Ectodermal cell (in vitro differentiated cells): ENCODE results near the gene NPPC.
"Not testable (repeated sequence)": the region's sequence is repeated elsewhere in the genome, so short reads cannot be mapped to it uniquely, and the experiment has no call there.

Experiments
- H3K27ac ChIP-seq: 2 replicates; pipeline ENCODE4 v1.7.0; 2013; ENCODE audit warnings: mild to moderate bottlenecking, low read depth, low read length; ENCODE audit not compliant: insufficient read depth, poor library complexity, severe bottlenecking
- H3K27me3 ChIP-seq: 2 replicates; pipeline ENCODE4 v1.7.0; 2013; ENCODE audit warnings: mild to moderate bottlenecking, low read length; ENCODE audit not compliant: insufficient read depth, control insufficient read depth, poor library complexity, severe bottlenecking
- H3K36me3 ChIP-seq: one replicate; pipeline ENCODE4 v1.7.0; 2013; ENCODE audit warnings: low read length; ENCODE audit not compliant: control insufficient read depth, insufficient read depth
- H3K4me1 ChIP-seq: one replicate; pipeline ENCODE4 v1.7.0; 2013; ENCODE audit warnings: low read length; ENCODE audit not compliant: control insufficient read depth, insufficient read depth
- H3K4me3 ChIP-seq: 2 replicates; pipeline ENCODE4 v1.7.0; 2013; ENCODE audit warnings: low read depth, low read length, control low read depth; ENCODE audit not compliant: insufficient read depth
- H3K9me3 ChIP-seq: 2 replicates; pipeline ENCODE4 v1.7.0; 2013; ENCODE audit warnings: mild to moderate bottlenecking, low read length, moderate library complexity; ENCODE audit not compliant: control insufficient read depth
- WGBS, 2 experiments: methylation state at CpG; one replicate each; pipeline ENCODE4 v1.1.7; 2013; ENCODE audit warnings: missing lambda C conversion rate in 2 of 2; 5-methylcytosine and 5-hydroxymethylcytosine counted together

NPPC gene

GRCh38 chr2:231955758-231956472, 29.7 kb upstream of the NPPC start:
- no peaks in the 10 kb centered on the region for H3K27me3 ChIP-seq
- no peak overlapping the region for H3K27ac ChIP-seq
- H3K4me1 ChIP-seq, result peaks cover 9% of the 10 kb centered on the region
- WGBS, 2 experiments, result 85 to 92% methylated on average over 8 of the region's 8 CpGs
- H3K4me3 ChIP-seq, result no peak overlapping the region
- no peaks in the 10 kb centered on the region for H3K9me3 ChIP-seq
- no peaks in the 10 kb centered on the region for H3K36me3 ChIP-seq

GRCh38 chr2:231951452-231952035, 25.3 kb upstream of the NPPC start:
- 91% methylated on average over 1 of the region's 2 CpGs; no CpG with 5 or more reads in 1 of the 2 experiments for WGBS, 2 experiments
- Histone ChIP-seq H3K36me3 (no peaks in the 10 kb centered on the region), H3K27ac (no peak overlapping the region), H3K4me1 (peaks cover 4% of the 10 kb centered on the region), H3K4me3 (no peak overlapping the region), H3K9me3 (no peaks in the 10 kb centered on the region), H3K27me3 (no peaks in the 10 kb centered on the region)

- H3K27me3 ChIP-seq, result no peaks in the 10 kb centered on the region
- H3K9me3 ChIP-seq, result no peaks in the 10 kb centered on the region
- no peak overlapping the region for H3K4me3 ChIP-seq
- no peaks in the 10 kb centered on the region for H3K4me1 ChIP-seq
- no peak overlapping the region for H3K27ac ChIP-seq
- WGBS, 2 experiments, result 93 to 94% methylated on average over 7 of the region's 7 CpGs
- H3K36me3 ChIP-seq, result no peaks in the 10 kb centered on the region
These were observed 21.5 kb upstream of the NPPC start for GRCh38 chr2:231947694-231948093.

GRCh38 chr2:231947112-231947511, 20.9 kb upstream of the NPPC start:
- not testable (repeated sequence) for H3K4me3 ChIP-seq, H3K27ac ChIP-seq, H3K36me3 ChIP-seq, H3K27me3 ChIP-seq, H3K9me3 ChIP-seq, H3K4me1 ChIP-seq
- 92 to 93% methylated on average over 11 of the region's 11 CpGs for WGBS, 2 experiments

GRCh38 chr2:231946241-231946814, 20.1 kb upstream of the NPPC start:
- Histone ChIP-seq H3K9me3 (no peaks in the 10 kb centered on the region), H3K27ac (no peak overlapping the region), H3K4me3 (no peak overlapping the region), H3K4me1 (no peaks in the 10 kb centered on the region), H3K27me3 (no peaks in the 10 kb centered on the region), H3K36me3 (no peaks in the 10 kb centered on the region)
- WGBS, 2 experiments, result 92 to 93% methylated on average over 15 of the region's 15 CpGs

GRCh38 chr2:231942180-231942579, 16.0 kb upstream of the NPPC start:
- WGBS, 2 experiments, result 90 to 91% methylated on average over 4 to 6 of the region's 6 CpGs
- Histone ChIP-seq H3K4me3 (no peak overlapping the region), H3K27me3 (no peaks in the 10 kb centered on the region)

GRCh38 chr2:231941673-231942072, 15.5 kb upstream of the NPPC start:
- no peak overlapping the region for H3K4me3 ChIP-seq
- H3K9me3 ChIP-seq, result no peaks in the 10 kb centered on the region
- no peak overlapping the region for H3K27ac ChIP-seq
- no peaks in the 10 kb centered on the region for H3K4me1 ChIP-seq
- 91 to 93% methylated on average over 12 of the region's 12 CpGs for WGBS, 2 experiments
- no peaks in the 10 kb centered on the region for H3K27me3 ChIP-seq
- H3K36me3 ChIP-seq, result no peaks in the 10 kb centered on the region

More at GRCh38 chr2:231942180-231942579, 16.0 kb upstream of the NPPC start:
- Histone ChIP-seq H3K9me3 (no peaks in the 10 kb centered on the region), H3K27ac (no peak overlapping the region), H3K36me3 (no peaks in the 10 kb centered on the region), H3K4me1 (no peaks in the 10 kb centered on the region)

GRCh38 chr2:231940795-231941194, 14.6 kb upstream of the NPPC start:
- Histone ChIP-seq H3K9me3 (no peaks in the 10 kb centered on the region), H3K27me3 (no peaks in the 10 kb centered on the region), H3K27ac (no peak overlapping the region), H3K4me3 (no peak overlapping the region), H3K36me3 (no peaks in the 10 kb centered on the region), H3K4me1 (no peaks in the 10 kb centered on the region)
- 82 to 86% methylated on average over 3 of the region's 3 CpGs for WGBS, 2 experiments

GRCh38 chr2:231939022-231939421, 12.8 kb upstream of the NPPC start:
- no peaks in the 10 kb centered on the region for H3K27me3 ChIP-seq
- no peaks in the 10 kb centered on the region for H3K36me3 ChIP-seq
- H3K4me3 ChIP-seq, result no peak overlapping the region
- H3K27ac ChIP-seq, result no peak overlapping the region
- no peaks in the 10 kb centered on the region for H3K9me3 ChIP-seq
- WGBS, 2 experiments, result 94 to 96% methylated on average over 4 of the region's 4 CpGs
- H3K4me1 ChIP-seq, result no peaks in the 10 kb centered on the region

GRCh38 chr2:231937057-231937456, 10.9 kb upstream of the NPPC start:
- Histone ChIP-seq H3K4me3 (no peak overlapping the region), H3K27me3 (no peaks in the 10 kb centered on the region), H3K36me3 (no peaks in the 10 kb centered on the region), H3K9me3 (no peaks in the 10 kb centered on the region), H3K4me1 (no peaks in the 10 kb centered on the region), H3K27ac (no peak overlapping the region)
- WGBS, 2 experiments, result 94 to 97% methylated on average over 4 of the region's 7 CpGs
